Lower lobe of right lung (tissue), 2 donors: ENCODE results near the gene C11orf52. TPM values are rescaled to one million over a fixed set of nuclear protein-coding genes. Genes with fewer than 3 reads are reported as not detected.
A peak's percentile ranks its signal among the peaks of the same experiment; 100 is the strongest.

Experiments used
- ATAC-seq, 2 donors: fragments of 200-7000 bp; cut with Tn5 transposase; one replicate each; pipeline ENCODE4 v1.9.1; 2020 to 2022; ENCODE audit warnings: mild to moderate bottlenecking in 2 of 2, moderate library complexity in 2 of 2
- DNase-seq: peaks from one replicate; pipeline ENCODE4 v3.0.0-alpha.2; 2020
- H3K27ac ChIP-seq: fragments of 200-600 bp; one replicate; pipeline ENCODE4 v1.8.0; 2022
- H3K27me3 ChIP-seq: fragments of 200-600 bp; one replicate; pipeline ENCODE4 v1.8.0; 2022; ENCODE audit warnings: low read depth
- H3K36me3 ChIP-seq: fragments of 200-600 bp; one replicate; pipeline ENCODE4 v1.8.0; 2022; ENCODE audit warnings: mild to moderate bottlenecking
- H3K4me1 ChIP-seq: fragments of 200-600 bp; one replicate; pipeline ENCODE4 v1.8.0; 2022
- H3K4me3 ChIP-seq: fragments of 200-600 bp; one replicate; pipeline ENCODE4 v1.8.0; 2022; ENCODE audit warnings: mild to moderate bottlenecking
- H3K9me3 ChIP-seq: fragments of 200-600 bp; one replicate; pipeline ENCODE4 v1.8.0; 2022
- CTCF ChIP-seq: fragments of 200-600 bp; IDR thresholded peaks from one replicate; pipeline ENCODE4 v1.8.0; 2022; ENCODE audit warnings: antibody characterized with exemption, mild to moderate bottlenecking
- intact Hi-C: fragments of 100-400 bp; cut with DNase I; formaldehyde crosslinking; loops from one replicate; pipeline ENCODE4 v1.11.0; 2022
- total RNA-seq: library from RNA; stranded (reverse); fragmentation: NEBNext Ultra II Directional; extraction: Animal tissue kit (Norgen Biotek cat#: 25700); gene quantifications from one replicate; pipeline ENCODE4 v1.2.1, GENCODE V29; 2021
- donor health status: DM: no; HTN: yes; CAD: no; lungs with severe emphysema.

C11orf52 gene
- total RNA-seq, 1 donor from 2014 or later: 14.6 TPM

GRCh38 chr11:111920908-111921307 is 2.2 kb downstream of the C11orf52 start:
- intact Hi-C loops: no loop called here
- Histone ChIP-seq H3K27ac (no peak overlapping the region), H3K9me3 (no peaks in the 10 kb centered on the region), H3K36me3 (no peaks in the 10 kb centered on the region), H3K4me3 (no peak overlapping the region), H3K4me1 (peaks cover 41% of the 10 kb centered on the region), H3K27me3 (no peaks in the 10 kb centered on the region)
- ATAC-seq (no peak), DNase-seq (no peak)
- TF ChIP-seq CTCF: no peak

- Histone ChIP-seq H3K27me3 (no peaks in the 10 kb centered on the region), H3K4me3 (no peak overlapping the region), H3K9me3 (no peaks in the 10 kb centered on the region), H3K36me3 (no peaks in the 10 kb centered on the region), H3K4me1 (peaks cover 48% of the 10 kb centered on the region), H3K27ac (peak overlapping the region; percentile 26)
- DNase-seq (no peak), ATAC-seq (no peak)
- intact Hi-C loops: no loop called here
- TF ChIP-seq CTCF: no peak
These were observed 3.0 kb downstream of the C11orf52 start for GRCh38 chr11:111921541-111922230.

GRCh38 chr11:111922803-111923202 is 4.1 kb downstream of the C11orf52 start:
- DNase-seq (no peak), ATAC-seq (peak in 1 of 2 donors; percentile 16)
- intact Hi-C loops: no loop called here
- Histone ChIP-seq H3K4me3 (no peak overlapping the region), H3K27me3 (no peaks in the 10 kb centered on the region), H3K4me1 (peaks cover 55% of the 10 kb centered on the region), H3K27ac (peak overlapping the region; percentile 67), H3K36me3 (no peaks in the 10 kb centered on the region), H3K9me3 (no peaks in the 10 kb centered on the region)
- TF ChIP-seq CTCF: no peak

- Histone ChIP-seq H3K9me3 (no peaks in the 10 kb centered on the region), H3K27me3 (no peaks in the 10 kb centered on the region), H3K4me1 (peaks cover 55% of the 10 kb centered on the region), H3K4me3 (no peak overlapping the region), H3K36me3 (no peaks in the 10 kb centered on the region), H3K27ac (peak overlapping the region; percentile 67)
- ATAC-seq (no peak), DNase-seq (no peak)
- intact Hi-C loops: no loop called here
- no peak for TF ChIP-seq CTCF
These were observed 4.7 kb downstream of the C11orf52 start for GRCh38 chr11:111923351-111923788.

GRCh38 chr11:111923951-111924350 is 5.2 kb downstream of the C11orf52 start:
- Histone ChIP-seq H3K27me3 (no peaks in the 10 kb centered on the region), H3K27ac (peak overlapping the region; percentile 67), H3K36me3 (no peaks in the 10 kb centered on the region), H3K4me3 (no peak overlapping the region), H3K9me3 (no peaks in the 10 kb centered on the region), H3K4me1 (peaks cover 55% of the 10 kb centered on the region)
- ATAC-seq (no peak), DNase-seq (no peak)
- TF ChIP-seq CTCF: no peak
- intact Hi-C loops: no loop called here
